ENCODE results near the gene MAP4K2.

Gene MAP4K2

GRCh38 chr11:64766881-64767280 is 36.1 kb downstream of the MAP4K2 start:
- no peak for DNase-seq

GRCh38 chr11:64765851-64766665 is 37.0 kb downstream of the MAP4K2 start:
- peak; percentile 26 for DNase-seq

- DNase-seq, result no peak
Measured at GRCh38 chr11:64765291-64765850, 37.6 kb downstream of the MAP4K2 start.

- no peak for DNase-seq
Measured at GRCh38 chr11:64764753-64765152, 38.3 kb downstream of the MAP4K2 start.

- peak; percentile 38 for DNase-seq
Measured at GRCh38 chr11:64764040-64764611, 38.9 kb downstream of the MAP4K2 start.

- no peak for DNase-seq
Measured at GRCh38 chr11:64763526-64764039, 39.4 kb downstream of the MAP4K2 start.

- peak; percentile 20 for DNase-seq
Measured at GRCh38 chr11:64762674-64763525, 40.1 kb downstream of the MAP4K2 start.

- peak; percentile 28 for DNase-seq
Measured at GRCh38 chr11:64762277-64762673, 40.7 kb downstream of the MAP4K2 start.

GRCh38 chr11:64760759-64761420 is 42.1 kb downstream of the MAP4K2 start:
- no peak for DNase-seq

- DNase-seq, result peak; percentile 27
Measured at GRCh38 chr11:64759722-64760719, 43.0 kb downstream of the MAP4K2 start, which contains the start of gene PYGM. PYGM (minus strand) TSS chr11:64759974; CDS start chr11:64759898, 76 bp downstream.

- no peak for DNase-seq
Measured at GRCh38 chr11:64759131-64759721, 43.8 kb downstream of the MAP4K2 start.

GRCh38 chr11:64758330-64759079 is 44.5 kb downstream of the MAP4K2 start:
- DNase-seq, result no peak

- DNase-seq, result no peak
Measured at GRCh38 chr11:64757549-64758329, 45.3 kb downstream of the MAP4K2 start.

- no peak for DNase-seq
Measured at GRCh38 chr11:64755681-64756361, 47.2 kb downstream of the MAP4K2 start.

- no peak for DNase-seq
Measured at GRCh38 chr11:64754919-64755662, 47.9 kb downstream of the MAP4K2 start.

GRCh38 chr11:64754124-64754918 is 48.7 kb downstream of the MAP4K2 start:
- no peak for DNase-seq
